Peyer's patch (tissue), 4 donors: Measurements from ENCODE around the gene SLC25A13.
"Not testable (repeated sequence)": the region's sequence is repeated elsewhere in the genome, so short reads cannot be mapped to it uniquely, and the experiment has no call there.

Experiments used
- CTCF ChIP-seq, 6 experiments: fragments of 450-650 bp in 4 of 6; fragments of 200-600 bp in 2 of 6; sonication (generic) in 1 of 6; IDR thresholded peaks; one replicate each; pipeline ENCODE4 v1.5.1; 2017 to 2019; ENCODE audit warnings: antibody characterized with exemption in 6 of 6, mild to moderate bottlenecking in 3 of 6, moderate library complexity in 1 of 6
- POLR2A ChIP-seq, 2 donors: fragments of 450-650 bp; IDR thresholded peaks; one replicate each; pipeline ENCODE4 v1.5.1; 2017; ENCODE audit warnings: antibody characterized with exemption in 2 of 2, mild to moderate bottlenecking in 2 of 2, moderate library complexity in 2 of 2

GRCh38 chr7:96154506-96154905 is 167.4 kb downstream of the SLC25A13 start:
- not testable (repeated sequence) for TF ChIP-seq CTCF, POLR2A (IDR thresholded peaks at IDR 0.05)
